ENCODE results near the gene SERPINI1.

Gene SERPINI1, protein sequence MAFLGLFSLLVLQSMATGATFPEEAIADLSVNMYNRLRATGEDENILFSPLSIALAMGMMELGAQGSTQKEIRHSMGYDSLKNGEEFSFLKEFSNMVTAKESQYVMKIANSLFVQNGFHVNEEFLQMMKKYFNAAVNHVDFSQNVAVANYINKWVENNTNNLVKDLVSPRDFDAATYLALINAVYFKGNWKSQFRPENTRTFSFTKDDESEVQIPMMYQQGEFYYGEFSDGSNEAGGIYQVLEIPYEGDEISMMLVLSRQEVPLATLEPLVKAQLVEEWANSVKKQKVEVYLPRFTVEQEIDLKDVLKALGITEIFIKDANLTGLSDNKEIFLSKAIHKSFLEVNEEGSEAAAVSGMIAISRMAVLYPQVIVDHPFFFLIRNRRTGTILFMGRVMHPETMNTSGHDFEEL

GRCh38 chr3:167735233-167736138, at the start of gene SERPINI1:
SERPINI1 (plus strand) TSS chr3:167735721; CDS start chr3:167789129, 53,408 bp downstream.
- DNase-seq: peak; percentile 90

- DNase-seq: no peak
These were observed 44.2 kb upstream of the SERPINI1 start for GRCh38 chr3:167691366-167691765.

GRCh38 chr3:167694121-167694520, 41.4 kb upstream of the SERPINI1 start:
- no peak for DNase-seq

GRCh38 chr3:167700046-167700445, 35.5 kb upstream of the SERPINI1 start:
- DNase-seq: no peak

DNA sequence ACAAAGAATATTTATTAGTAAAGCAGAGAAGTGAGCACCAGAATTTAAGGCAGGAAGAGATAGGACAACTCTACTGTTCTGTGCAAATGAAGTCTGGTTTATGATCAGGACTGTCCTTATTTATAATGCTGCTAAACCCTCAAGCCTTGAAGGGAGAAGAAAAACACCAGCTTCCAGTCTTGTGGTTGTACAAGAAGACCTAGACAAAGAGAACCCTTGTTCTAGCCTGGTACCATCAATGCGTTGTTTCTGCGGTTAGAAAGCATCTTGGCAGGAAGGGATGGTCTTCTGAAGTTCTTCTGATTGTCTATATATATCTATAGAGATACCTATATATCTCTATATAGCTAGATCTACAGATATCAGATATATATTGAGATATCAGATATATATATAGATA, 34.6 kb upstream of the SERPINI1 start:
- no peak for DNase-seq

DNA sequence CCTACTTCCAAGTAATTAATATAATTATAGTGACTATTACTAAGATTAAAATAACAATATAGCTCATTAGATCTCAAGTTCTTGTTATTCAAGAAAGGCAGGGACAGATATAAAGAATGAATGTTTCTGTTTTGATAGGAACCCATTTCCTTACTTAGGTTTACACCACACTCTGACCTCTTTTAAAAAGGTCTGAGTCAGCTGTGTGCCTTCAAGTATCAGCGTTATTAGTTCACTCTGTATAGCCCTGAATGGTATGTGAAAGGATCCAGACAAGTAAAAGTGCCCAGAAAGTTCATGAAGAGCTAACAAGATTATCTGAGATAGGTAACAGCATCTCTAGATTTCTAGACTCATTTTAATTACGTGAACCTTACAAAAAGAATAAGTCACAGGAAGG, 29.7 kb upstream of the SERPINI1 start:
- no peak for DNase-seq

DNA sequence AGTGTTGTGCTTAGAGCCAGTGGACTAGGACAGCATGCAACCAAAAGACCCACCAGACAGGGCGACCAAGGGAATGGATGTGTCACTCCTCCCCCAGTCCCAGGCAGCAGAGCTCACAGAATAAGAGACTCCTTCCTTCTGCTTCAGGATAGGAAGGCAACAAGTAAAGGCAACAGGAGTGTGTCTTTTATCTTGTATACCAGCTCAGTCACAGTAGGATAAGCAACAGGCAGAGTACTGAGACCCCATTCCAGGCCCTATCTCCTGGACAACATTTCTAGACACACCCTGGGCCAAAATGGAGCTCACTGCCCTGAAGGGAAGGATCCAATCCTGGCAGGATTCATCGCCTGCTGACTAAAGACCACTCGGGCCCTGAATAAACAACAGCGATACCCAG, 25.8 kb upstream of the SERPINI1 start:
- no peak for DNase-seq

GRCh38 chr3:167710552-167710951, 25.0 kb upstream of the SERPINI1 start:
- no peak for DNase-seq

DNA sequence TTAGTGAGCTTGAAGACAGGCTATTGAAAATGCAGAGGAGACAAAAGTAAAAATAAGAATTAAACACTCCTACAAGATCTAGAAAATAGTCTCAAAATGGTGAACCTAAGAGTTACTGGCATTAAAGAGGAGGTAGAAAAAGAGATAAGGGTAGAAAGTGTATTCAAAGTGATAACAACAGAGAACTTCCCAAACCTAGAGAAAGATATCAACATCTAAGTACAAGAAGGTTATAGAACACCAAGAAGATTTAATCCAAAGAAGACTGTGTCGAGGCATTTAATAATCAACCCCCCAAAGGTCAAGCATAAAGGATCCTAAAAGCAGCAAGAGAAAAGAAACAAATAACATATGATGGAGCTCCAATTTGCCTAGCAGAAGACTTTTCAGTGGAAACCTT, 24.1 kb upstream of the SERPINI1 start:
- DNase-seq: no peak

- no peak for DNase-seq
These were observed 23.1 kb upstream of the SERPINI1 start for GRCh38 chr3:167712445-167712844.

GRCh38 chr3:167714871-167715270, 20.6 kb upstream of the SERPINI1 start:
- DNase-seq: no peak

DNA sequence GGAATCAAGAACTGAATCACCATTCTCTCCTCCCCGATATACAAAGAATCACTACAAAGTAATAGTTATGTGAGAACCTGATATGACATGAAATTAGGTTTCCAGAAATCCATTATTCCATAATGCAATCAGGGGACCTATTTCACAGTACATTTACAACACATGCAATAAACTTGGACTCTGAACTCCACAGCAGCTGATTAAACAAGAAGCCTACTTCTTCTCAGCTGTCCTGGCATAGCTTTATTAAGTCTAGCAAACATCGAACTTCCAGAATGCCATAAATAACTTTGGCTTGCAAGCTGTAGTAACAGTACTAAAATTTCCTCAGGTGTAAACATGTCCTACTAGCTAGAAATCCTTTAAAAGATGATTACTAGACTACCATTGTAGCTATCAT, 18.6 kb upstream of the SERPINI1 start:
- no peak for DNase-seq

GRCh38 chr3:167718582-167718981, 16.9 kb upstream of the SERPINI1 start:
- no peak for DNase-seq

DNA sequence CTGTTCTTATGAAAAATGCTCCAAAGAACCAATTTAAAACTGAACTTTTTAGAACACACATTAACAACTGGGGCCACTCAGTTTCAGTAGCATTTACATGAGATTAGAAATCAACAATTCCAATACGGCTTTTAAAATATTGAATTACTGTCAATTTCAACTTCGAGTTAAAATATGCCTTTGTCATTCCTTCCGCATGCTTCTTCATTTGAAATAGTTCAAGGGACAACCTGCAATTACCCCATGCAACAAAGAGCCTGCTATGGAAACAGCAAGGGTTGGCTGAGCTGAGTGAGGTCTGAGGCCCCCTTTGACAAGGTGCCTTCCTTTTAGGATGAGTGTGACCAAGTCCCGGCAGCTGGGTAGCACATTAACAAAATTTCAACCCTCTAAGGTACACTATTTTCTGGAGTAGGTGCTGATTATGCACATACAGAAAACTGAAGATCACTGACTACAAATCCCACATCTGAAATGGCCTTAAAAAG, 12.5 kb upstream of the SERPINI1 start:
- no peak for DNase-seq

DNA sequence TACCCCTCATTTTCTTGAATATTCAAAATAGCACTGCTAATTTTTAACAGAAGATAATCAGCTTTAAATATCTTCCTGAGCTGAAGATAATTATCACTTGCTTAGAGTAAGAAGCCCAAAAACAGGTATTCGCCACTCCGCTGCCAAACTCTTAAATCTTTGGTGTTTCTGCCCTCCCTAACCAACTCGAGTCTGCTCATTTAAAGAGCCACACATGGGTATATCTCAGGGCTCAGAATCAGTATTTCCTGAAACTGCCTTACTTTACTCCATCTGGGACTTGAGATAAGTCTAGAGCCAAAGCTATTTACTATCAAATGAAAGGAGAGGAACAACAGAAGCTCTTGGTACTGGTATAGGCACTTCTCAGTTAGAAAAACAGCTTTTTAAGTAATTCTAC, 11.6 kb upstream of the SERPINI1 start:
- DNase-seq: no peak

GRCh38 chr3:167728176-167728575, 7.3 kb upstream of the SERPINI1 start:
- no peak for DNase-seq

- no peak for DNase-seq
These were observed 6.7 kb upstream of the SERPINI1 start for GRCh38 chr3:167728632-167729323.

DNA sequence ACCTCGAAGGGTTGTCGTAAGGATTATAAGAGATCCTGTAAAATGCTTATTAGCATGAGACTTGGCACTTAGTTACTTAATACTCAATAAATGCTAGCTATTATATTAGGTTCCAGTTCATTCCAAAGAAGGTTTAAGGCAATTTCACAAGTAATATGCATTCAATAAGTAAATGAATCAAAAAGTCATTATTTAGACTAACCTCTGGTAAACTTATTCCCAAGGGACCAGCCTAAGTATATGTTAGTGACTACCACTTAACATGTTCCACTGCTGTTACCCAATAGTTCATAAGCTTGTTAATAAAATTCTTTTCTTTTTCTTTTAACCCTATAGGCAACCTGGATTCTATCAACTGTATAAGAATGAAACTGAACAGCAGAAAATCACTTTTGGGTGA, 5.9 kb upstream of the SERPINI1 start:
- DNase-seq: no peak

DNA sequence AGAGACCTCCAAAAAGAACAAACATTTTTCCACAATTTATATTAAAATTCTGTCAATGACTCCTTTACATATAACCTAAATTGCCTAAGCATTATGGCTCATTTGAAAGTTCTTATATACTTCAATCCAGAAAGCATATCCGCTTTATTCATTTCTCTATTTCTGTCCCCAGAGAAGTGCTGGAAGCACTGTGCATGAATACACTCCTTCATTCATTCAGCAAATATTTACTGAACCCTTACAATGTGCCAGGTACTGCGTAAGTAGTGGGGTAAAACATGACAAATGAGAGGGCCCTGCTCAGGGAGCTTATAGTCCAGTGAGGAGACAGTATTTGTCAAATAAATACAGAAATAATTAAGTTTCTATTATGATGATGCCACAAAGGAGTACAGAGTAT, 4.1 kb upstream of the SERPINI1 start:
- no peak for DNase-seq

DNA sequence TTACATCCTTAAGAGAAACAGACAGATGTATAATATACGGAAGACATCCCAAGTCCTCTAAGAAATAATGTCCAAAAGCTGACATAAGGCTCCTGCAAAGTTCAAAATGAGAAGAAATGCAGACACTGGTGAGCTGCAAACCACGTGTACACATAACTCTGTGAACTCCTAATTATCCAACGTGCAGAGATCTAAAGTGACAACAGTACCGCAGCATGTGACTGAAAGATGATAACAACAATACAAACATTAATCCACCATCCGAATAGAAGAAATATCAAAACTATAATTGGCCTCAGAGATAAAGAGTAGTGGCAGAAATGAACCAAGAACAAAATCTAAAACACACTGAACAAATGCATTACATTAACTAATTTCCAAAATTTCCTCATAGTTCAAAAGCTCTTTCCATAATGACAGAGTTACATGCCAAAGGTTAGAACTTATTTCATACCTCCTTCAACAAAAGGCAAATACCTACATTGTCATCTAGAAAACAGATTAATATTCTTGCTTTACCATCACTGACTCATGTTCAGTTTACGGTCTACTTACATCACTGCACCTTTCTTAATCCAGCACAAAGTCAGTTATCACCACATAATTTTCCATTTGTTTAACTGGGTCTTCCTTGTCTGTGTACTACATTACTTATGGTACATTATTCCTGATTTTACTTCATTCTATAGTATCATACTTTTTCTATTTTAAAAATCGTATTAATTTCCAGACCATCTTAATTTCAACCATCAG, 3.0 kb upstream of the SERPINI1 start:
- no peak for DNase-seq

- no peak for DNase-seq
These were observed 1.5 kb upstream of the SERPINI1 start for GRCh38 chr3:167733961-167734497.
